Measurements from ENCODE around the gene STH. TPM values are rescaled to one million over a fixed set of nuclear protein-coding genes. Genes with fewer than 3 reads are reported as not detected.

STH gene
- total RNA-seq, 2 donors from 2014 or later: not detected

- Histone ChIP-seq H3K4me1 (replicated peaks) (peaks cover 3% of the 10 kb centered on the region), H3K27me3 (replicated peaks; ENCODE audit: insufficient read depth) (no peaks in the 10 kb centered on the region), H3K27ac (no peak overlapping the region), H3K9me3 (no peaks in the 10 kb centered on the region), H3K36me3 (peaks cover 0 to 12% of the 10 kb centered on the region in 2 donors), H3K4me3 (no peak overlapping the region)
- intact Hi-C loops (cut with DNase I): no loop called here
- 58% methylated on average over 3 of the region's 3 CpGs for WGBS
- TF ChIP-seq POLR2AphosphoS5 (IDR thresholded peaks at IDR 0.05) (no peak), POLR2A (IDR thresholded peaks at IDR 0.05) (no peak), CTCF (IDR thresholded peaks at IDR 0.05) (no peak)
- DNase-seq (ENCODE audit: low spot score): no peak
Measured at GRCh38 chr17:46043606-46044005, 44.6 kb downstream of the STH start.

GRCh38 chr17:46044286-46044928 lies 45.4 kb downstream of the STH start:
- DNase-seq (ENCODE audit: low spot score): peak; percentile 92
- H3K27me3 ChIP-seq (replicated peaks; ENCODE audit: insufficient read depth): no peaks in the 10 kb centered on the region
- H3K36me3 ChIP-seq: peaks cover 0 to 4% of the 10 kb centered on the region in 2 donors
- peaks cover 3% of the 10 kb centered on the region for H3K4me1 ChIP-seq (replicated peaks)
- no peaks in the 10 kb centered on the region for H3K9me3 ChIP-seq
- H3K4me3 ChIP-seq: no peak overlapping the region
- intact Hi-C loops (cut with DNase I): no loop called here
- peak overlapping the region in 1 of 2 donors; percentile 22 for H3K27ac ChIP-seq
- WGBS: 28% methylated on average over 5 of the region's 5 CpGs
- TF ChIP-seq CTCF (IDR thresholded peaks at IDR 0.05): peak; percentile 49 to 94 (median 92)
- no peak for TF ChIP-seq POLR2A (IDR thresholded peaks at IDR 0.05)
- peak; percentile 92 for TF ChIP-seq POLR2AphosphoS5 (IDR thresholded peaks at IDR 0.05)

- Histone ChIP-seq H3K27me3 (replicated peaks; ENCODE audit: insufficient read depth) (no peaks in the 10 kb centered on the region), H3K9me3 (no peaks in the 10 kb centered on the region), H3K27ac (no peak overlapping the region), H3K4me3 (no peak overlapping the region), H3K4me1 (replicated peaks) (peaks cover under 1% of the 10 kb centered on the region), H3K36me3 (peaks cover 0 to 6% of the 10 kb centered on the region in 2 donors)
- 56% methylated on average over 2 of the region's 2 CpGs for WGBS
- DNase-seq (ENCODE audit: low spot score): no peak
- intact Hi-C loops (cut with DNase I): loop anchor here (1.0 kb wide), 1 partner anchor 146 kb away; no protein-coding TSS in a partner anchor
- TF ChIP-seq CTCF (IDR thresholded peaks at IDR 0.05) (no peak), POLR2AphosphoS5 (IDR thresholded peaks at IDR 0.05) (no peak), POLR2A (IDR thresholded peaks at IDR 0.05) (no peak)
Measured at GRCh38 chr17:46044989-46045388, 45.9 kb downstream of the STH start.

- Histone ChIP-seq H3K27ac (no peak overlapping the region), H3K4me3 (no peak overlapping the region), H3K4me1 (replicated peaks) (no peaks in the 10 kb centered on the region), H3K9me3 (no peaks in the 10 kb centered on the region), H3K36me3 (peaks cover 0 to 8% of the 10 kb centered on the region in 2 donors), H3K27me3 (replicated peaks; ENCODE audit: insufficient read depth) (no peaks in the 10 kb centered on the region)
- no peak for DNase-seq (ENCODE audit: low spot score)
- intact Hi-C loops (cut with DNase I): loop anchor here (1.0 kb wide), 1 partner anchor 146 kb away; no protein-coding TSS in a partner anchor
- 76% methylated on average over 3 of the region's 3 CpGs for whole genome bisulfite sequencing
- TF ChIP-seq CTCF (IDR thresholded peaks at IDR 0.05): no peak
- TF ChIP-seq POLR2A (IDR thresholded peaks at IDR 0.05): no peak
Measured at GRCh38 chr17:46045639-46046038, 46.6 kb downstream of the STH start.

GRCh38 chr17:46046957-46047356 lies 47.9 kb downstream of the STH start:
- intact Hi-C loops (cut with DNase I): no loop called here
- peaks cover 0 to 8% of the 10 kb centered on the region in 2 donors for H3K36me3 ChIP-seq
- DNase-seq (ENCODE audit: low spot score): no peak
- H3K4me1 ChIP-seq (replicated peaks): no peaks in the 10 kb centered on the region
- no peaks in the 10 kb centered on the region for H3K27me3 ChIP-seq (replicated peaks; ENCODE audit: insufficient read depth)
- no peaks in the 10 kb centered on the region for H3K9me3 ChIP-seq
- H3K27ac ChIP-seq: no peak overlapping the region
- no peak overlapping the region for H3K4me3 ChIP-seq
- no peak for TF ChIP-seq POLR2A (IDR thresholded peaks at IDR 0.05)
- peak; percentile 45 for TF ChIP-seq POLR2AphosphoS5 (IDR thresholded peaks at IDR 0.05)
- peak in 1 of 4 experiments; percentile 3 for TF ChIP-seq CTCF (IDR thresholded peaks at IDR 0.05)
- 73% methylated on average over 1 of the region's 1 CpG for whole genome bisulfite sequencing

Data from prostate gland (tissue), 2 donors.